GM21723 (cell line): ENCODE measurements around the gene AOPEP.

Experiments
- ATAC-seq: cut with Tn5 transposase; IDR thresholded peaks from one replicate; pipeline ENCODE4 v1.9.1; 2021; ENCODE audit warnings: mild to moderate bottlenecking, moderate library complexity; ENCODE audit not compliant: unreplicated experiment

Gene AOPEP

DNA sequence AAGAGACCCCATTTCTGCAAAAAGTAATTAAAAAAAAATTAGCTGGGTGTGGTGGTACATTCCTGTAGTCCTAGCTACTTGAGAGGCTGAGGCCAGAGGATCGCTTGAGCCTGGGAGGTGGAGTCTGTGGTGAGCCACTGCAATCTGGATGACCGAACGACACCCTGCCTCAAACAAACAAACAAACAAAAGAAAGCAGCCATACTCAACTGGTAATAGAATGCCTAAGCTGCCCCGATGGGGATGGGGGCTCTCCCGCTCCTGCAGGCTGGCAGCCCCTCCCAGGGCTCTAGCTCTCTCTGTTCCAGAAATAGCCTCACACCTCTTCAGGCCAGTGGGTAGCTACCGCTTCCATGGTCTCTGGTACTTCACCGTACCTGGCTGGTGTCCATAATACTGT lies 349.2 kb downstream of the AOPEP start:
- ATAC-seq = no peak

DNA sequence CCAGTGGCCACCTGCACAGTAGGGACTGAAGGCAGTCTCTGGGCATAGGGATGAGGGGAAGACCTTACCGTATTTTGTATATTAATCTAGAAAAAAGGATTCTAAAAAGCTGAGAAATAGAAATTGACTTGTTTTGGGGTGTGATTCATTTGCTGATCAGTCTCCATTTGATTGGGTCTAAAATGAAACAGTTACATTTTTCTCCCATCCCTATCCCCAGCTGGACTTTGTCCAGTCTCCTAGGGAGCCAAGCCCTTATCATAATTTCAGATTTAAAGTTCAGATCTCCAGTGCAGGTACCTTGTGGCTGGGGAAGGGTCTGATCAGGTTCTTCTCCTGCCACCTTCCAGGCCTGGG lies 350.2 kb downstream of the AOPEP start:
- no peak for ATAC-seq

DNA sequence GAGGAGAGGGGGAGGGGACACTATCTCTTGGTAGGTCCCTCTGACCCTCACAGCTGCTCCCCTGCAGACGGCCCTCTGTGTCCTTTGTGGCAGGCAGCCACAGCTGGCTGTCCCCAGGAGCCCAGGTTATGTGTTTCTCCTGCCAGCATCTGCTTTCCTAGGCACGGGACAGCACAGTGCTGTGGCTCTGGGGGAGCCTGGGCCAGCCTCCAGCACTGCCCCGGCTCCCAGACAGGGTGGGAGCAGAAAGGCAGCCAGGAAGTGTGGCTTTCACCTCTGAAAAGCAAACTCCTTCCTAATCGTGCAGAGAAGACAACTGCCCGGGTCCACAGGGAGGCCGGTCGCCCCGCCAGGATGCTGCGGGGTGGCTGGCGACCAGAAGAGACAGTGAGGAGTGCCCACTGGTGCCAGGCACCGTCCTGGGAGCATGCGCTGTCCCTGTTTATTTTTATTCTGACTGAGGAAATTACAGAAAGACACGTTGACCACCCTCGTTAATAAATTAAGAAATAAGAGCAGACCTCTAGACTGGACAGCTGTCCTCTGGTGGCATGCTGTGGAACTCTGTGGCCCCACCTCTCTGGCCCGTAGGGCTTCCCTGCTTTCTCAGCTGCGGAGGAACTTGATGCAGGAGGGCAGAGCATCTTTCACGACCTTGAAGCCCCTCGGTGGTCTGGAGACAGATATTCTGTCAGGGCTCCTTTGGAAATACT lies 350.7 kb downstream of the AOPEP start:
- ATAC-seq = no peak

DNA sequence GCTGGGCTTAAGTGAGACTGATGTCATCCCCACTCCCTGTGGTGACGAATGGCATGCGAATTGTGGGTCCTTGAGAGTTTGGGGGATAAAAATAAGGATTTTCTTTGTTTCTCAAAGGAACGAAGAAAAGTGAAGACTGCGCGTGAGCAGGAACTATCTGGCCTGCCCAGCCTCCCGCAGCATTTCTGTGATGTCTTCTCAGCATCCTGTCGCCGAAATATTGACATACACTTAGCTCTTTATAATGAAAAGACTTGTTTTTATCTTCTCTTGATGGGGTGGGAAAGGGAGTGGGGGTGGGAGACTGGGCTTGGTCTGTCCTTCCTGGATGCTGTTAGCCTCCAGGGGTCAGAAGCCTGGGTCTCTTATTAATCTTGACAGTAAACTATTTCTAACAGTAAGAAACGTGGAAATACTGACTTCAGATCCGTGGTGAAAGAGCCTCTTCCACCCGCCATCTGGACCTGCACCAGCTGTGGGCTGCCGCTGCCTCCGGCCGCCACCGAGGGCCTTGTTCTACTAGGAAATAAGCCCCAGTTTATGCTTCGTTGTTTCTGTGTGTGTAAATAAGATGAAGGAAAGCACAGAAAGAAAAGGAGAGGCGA lies 351.4 kb downstream of the AOPEP start:
- no peak for ATAC-seq

GRCh38 chr9:95078511-95078910 lies 352.0 kb downstream of the AOPEP start:
- no peak for ATAC-seq

DNA sequence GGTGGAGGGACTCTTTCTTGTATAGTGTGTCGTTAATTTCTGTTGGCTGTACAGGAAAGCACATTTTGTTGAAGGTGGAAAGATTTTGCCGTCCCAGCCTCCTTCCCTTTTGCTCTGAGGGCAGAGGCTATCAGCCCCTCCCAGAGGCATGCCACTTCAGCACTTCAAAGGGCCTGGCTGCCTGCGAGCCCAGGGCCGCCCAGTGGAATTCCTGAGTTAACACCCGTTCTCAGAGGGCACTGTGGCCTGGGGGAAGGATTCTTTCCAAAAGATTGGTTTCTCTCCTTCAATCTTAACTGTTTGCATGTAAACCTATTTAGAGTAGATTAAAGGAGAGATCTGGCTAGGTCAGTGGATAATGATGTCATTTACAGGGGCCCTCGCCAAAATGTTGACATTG lies 352.4 kb downstream of the AOPEP start:
- ATAC-seq = no peak

GRCh38 chr9:95079461-95079860 lies 353.0 kb downstream of the AOPEP start:
- no peak for ATAC-seq

DNA sequence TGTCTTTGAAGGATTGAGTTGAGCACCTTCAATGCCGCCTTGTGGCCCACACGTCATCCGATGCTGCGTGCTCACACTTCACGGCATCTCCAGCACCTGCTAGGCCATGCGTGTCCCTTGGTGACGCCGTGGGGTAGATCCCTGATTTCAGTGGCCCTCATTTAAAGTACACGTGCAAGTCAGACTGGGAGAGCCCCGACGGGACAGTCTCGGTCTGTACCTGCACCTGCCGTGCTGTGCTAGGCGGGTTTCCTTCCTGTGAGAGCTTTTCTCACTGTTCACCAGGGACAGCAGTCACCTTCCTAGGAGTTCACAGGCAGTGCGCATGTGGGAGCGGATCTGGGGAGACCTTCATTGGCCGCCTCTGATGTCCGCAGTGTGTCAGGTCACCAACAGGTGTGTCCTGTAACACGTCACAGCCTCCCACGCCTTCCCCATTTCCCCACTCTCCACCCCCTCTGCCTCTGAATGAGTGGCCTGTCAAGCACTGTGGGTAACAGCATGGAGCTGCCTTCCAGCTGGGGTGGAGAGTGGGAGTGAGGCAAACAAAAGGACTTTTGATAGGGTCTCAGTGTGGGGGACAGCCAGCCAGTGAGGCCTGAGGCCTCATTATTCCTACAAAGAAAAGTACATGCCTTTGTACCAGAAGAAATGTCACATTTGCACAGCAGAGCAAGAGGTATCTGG lies 354.6 kb downstream of the AOPEP start:
- no peak for ATAC-seq

DNA sequence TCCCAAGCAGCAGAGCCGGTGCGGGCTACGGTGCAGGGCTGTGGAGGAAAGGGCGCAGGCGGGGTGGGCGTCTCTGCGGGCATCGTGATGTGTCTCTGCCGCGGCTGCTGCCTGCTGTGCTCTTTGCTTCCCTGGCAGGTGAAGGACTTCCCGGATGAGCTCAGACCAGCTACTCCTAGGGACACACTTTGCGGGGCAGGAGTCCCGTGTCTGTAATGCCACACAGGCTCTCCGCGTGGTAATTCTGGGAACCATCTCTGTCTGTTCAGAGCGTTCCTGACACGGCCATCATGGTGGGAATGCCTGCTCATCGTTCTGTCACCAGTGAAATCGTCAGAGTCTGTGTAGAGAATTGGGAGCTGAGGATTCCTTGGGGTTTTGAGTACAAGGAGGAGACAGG lies 355.5 kb downstream of the AOPEP start:
- no peak for ATAC-seq

- ATAC-seq = no peak
Observed at GRCh38 chr9:95082401-95083084, 356.0 kb downstream of the AOPEP start.

DNA sequence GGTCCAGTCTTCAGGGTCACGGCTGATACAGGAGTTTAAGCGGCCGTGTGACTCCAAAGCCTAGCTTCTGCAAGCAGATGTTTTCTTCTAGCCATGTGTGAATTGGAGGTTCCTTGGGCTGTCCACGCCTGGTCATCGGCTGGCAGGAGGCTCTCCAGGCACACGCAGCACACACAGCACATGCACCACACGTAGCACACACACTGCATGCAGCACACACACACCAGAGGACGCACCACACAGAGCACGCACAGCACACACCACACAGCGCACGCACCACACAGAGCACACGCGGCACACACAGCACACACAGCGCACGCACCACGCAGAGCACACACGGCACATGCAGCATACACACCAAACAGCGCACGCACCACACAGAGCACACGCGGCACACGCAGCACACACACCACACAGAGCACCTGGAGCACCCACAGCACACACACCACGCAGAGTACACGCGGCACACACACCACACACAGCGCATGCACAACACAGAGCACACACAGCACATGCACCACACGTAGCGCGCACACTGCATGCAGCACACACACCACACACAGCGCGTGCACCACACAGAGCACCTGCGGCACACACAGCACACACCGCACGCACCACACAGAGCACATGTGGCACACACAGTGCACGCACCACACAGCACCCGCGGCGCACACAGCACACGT lies 356.7 kb downstream of the AOPEP start:
- ATAC-seq = no peak

- no peak for ATAC-seq
Observed at GRCh38 chr9:95084254-95084934, 357.9 kb downstream of the AOPEP start.

- no peak for ATAC-seq
Observed at GRCh38 chr9:95085036-95085770, 358.7 kb downstream of the AOPEP start.

DNA sequence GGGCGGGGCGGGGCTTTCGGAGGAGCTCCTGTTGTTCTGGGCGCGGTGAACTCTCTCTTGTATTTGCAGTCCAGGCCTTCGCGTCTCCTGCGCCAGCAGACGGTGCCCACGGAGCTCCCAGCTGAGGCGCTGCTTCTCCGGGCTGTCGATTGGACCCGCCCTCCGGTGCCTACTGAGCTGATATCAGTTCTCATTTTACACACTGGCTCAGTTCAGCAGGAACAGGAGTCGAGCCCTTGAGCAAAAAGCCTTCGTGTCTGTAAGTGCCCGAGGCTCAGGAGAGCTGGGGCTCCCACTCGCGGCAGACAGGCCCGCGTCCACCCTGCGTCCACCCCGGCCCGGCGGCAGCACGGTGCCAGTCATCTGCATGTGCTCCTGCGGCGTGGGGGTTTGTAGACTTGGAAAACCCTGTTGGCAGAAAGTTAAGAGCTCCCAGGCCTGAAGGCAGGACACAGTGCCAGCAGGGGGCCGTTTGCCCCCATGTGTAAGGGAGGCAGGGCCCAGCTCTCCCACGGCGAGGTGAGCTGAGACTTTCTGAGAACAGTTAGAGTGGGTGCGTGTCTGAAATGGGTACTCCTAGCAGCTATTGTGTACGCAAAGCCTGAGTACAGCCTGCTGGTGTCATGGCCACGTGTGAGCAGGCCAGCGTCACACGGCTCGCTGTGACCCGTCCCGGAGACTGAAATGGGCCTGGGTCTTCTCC lies 359.5 kb downstream of the AOPEP start:
- no peak for ATAC-seq

DNA sequence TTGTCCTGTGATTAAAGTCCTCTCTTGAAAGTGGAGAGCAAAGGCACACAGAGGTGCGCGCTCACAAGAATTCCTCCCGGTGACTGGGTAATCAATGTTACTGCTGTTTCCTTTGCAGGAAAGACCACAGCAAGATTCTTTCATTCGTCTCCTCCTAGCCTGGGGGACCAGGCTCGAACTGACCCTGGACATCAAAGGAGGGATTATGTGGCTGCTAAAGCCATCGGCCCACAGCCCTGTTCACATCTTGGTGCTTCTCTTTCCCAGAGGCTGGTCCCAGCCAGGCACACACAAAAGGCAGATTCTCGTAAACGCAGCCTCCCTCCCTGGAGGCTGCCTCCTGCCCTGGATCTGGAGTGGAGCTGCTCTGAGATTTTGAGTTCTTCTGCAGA lies 360.1 kb downstream of the AOPEP start:
- ATAC-seq = no peak

DNA sequence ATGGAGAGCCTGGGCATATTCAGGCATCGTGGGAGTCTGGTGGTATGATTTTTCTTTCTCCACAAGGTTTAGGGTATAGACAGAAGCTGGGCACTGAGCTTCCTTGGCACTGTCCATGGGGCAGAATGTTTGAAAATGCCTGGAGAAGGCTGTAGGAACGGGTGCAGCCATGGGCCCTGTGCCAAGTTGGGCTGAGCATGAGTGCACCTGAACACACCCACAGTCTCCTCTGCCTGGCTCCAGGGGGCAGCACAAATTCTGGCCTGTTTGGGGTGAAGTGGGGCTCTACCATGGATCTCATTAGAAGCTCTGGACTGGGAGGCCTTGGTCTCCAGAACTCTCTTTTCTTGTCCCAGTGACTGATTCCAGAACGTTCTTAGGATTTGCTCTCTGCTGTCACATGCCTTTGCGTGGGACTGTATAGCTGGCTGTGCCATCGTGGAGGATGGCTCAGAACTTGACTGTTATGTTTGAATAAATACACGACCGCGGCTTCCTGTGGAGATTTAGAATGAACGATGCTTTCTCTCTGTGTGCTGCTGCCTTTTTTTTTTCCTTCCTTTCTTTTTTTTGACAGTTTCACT lies 361.3 kb downstream of the AOPEP start:
- no peak for ATAC-seq

- ATAC-seq = no peak
Observed at GRCh38 chr9:95088421-95089161, 362.1 kb downstream of the AOPEP start.

DNA sequence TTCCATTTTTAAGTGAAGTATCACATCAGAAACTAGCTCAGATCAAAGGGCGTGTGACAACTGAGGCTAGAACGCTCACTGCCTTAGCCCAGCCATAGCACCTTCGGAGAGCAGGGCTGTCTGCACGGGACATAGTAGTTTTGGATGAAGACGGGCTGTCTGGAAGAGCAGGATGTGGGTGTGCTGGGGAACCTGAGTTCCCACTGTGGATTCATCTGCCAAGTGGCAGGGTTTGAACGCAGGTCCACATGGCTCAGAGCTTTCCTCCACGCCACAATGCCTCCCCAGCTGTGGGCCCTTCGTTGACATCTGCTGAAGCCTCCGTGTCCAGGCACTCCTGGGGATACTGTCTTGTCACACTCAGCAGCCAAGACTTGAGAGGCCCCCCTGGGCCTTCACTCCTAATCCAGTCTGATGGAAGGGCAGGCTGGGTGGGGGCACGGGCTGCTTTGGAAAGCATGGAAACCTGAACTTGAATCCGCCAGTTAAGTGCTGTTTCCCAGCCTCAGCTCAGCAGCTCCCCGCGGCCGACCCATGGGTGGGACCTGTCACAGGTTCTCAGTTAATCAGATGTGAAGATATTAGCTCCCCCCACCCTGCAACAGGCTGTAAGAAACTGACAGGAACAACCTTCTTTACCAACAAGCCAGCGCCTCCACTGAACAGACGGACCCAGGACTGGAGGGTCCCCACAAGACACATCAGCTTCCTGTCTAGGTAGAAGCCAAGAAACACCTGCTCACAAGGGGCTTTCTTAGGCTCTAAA lies 362.9 kb downstream of the AOPEP start:
- ATAC-seq = no peak
